Ovary (tissue), 9 donors: ENCODE measurements around the gene PSMD1. TPM values are rescaled to one million over a fixed set of nuclear protein-coding genes. Genes with fewer than 3 reads are reported as not detected.

Experiments
- DNase-seq, 5 donors: peaks; one replicate each; pipeline ENCODE4 v3.0.0-alpha.2; 2019 to 2020
- H3K27ac ChIP-seq, 2 donors: fragments of 200-600 bp; one replicate each; pipeline versions ENCODE4 v1.5.1 to v1.8.0; 2019 to 2022
- H3K27me3 ChIP-seq: fragments of 200-600 bp; one replicate; pipeline ENCODE4 v1.8.0; 2022
- H3K36me3 ChIP-seq: fragments of 200-600 bp; sonication (generic); one replicate; pipeline ENCODE4 v1.5.1; 2019
- H3K4me1 ChIP-seq: one replicate; pipeline ENCODE4 v1.8.1; 2013; ENCODE audit warnings: mild to moderate bottlenecking, moderate library complexity; ENCODE audit not compliant: insufficient read depth
- H3K4me3 ChIP-seq: fragments of 200-600 bp; sonication (generic); one replicate; pipeline ENCODE4 v1.5.1; 2017
- H3K9me3 ChIP-seq, 2 donors: fragments of 200-600 bp in 1 of 2; sonication (generic) in 1 of 2; one replicate each; pipeline versions ENCODE4 v1.5.1 to v1.8.1; 2013 to 2019; ENCODE audit warnings: mild to moderate bottlenecking in 1 of 2, moderate library complexity in 1 of 2
- EP300 ChIP-seq: sonication (generic); formaldehyde crosslinking; IDR thresholded peaks from one replicate; pipeline ENCODE4 v1.6.1; 2017; ENCODE audit warnings: antibody characterized with exemption
- POLR2A ChIP-seq: fragments of 450-650 bp; IDR thresholded peaks from one replicate; pipeline ENCODE4 v1.6.1; 2017; ENCODE audit warnings: antibody characterized with exemption, mild to moderate bottlenecking, moderate library complexity
- WGBS, 3 donors: extraction: QIAGEN DNeasy Blood & Tissue Kit in 1 of 3; methylation state at CpG; one replicate each; pipeline versions ENCODE4 v1.1.5 to v1.1.7; 2013 to 2017; 5-methylcytosine and 5-hydroxymethylcytosine counted together
- intact Hi-C, 4 donors: fragments of 100-400 bp; cut with DNase I; formaldehyde crosslinking; loops; one replicate each; pipeline versions ENCODE4 v1.11.0 to v1.15.1; 2022 to 2023
- polyA plus RNA-seq, 2 donors: library from polyadenylated mRNA; stranded (reverse); fragments of 200-250 nt in 1 of 2; fragments of 350-450 nt in 1 of 2; fragmentation: Illumina TruSeq in 1 of 2; extraction: RNeasy Lipid Tissue Mini Kit (QIAGEN cat#74804) in 1 of 2; gene quantifications; one replicate each; pipeline ENCODE4 v1.2.3, GENCODE V29; 2013 to 2014
- total RNA-seq, 7 donors: library from RNA; depleted of rRNA in 2 of 7; stranded (reverse); fragments of >200 nt in 2 of 7; fragmentation: NEBNext Ultra II Directional in 3 of 7; extraction: Animal tissue kit (Norgen Biotek cat#: 25700) in 3 of 7; gene quantifications; one replicate each; pipeline versions ENCODE4 v1.1.0 to v1.2.4, GENCODE V29; 2016 to 2023
- TF ChIP-seq, protein P1 (sequence below), 3 donors: fragments of 450-650 bp in 2 of 3; fragments of 200-600 bp in 1 of 3; IDR thresholded peaks; one replicate each; pipeline versions ENCODE4 v1.5.1 to v1.8.0; 2016 to 2022; ENCODE audit warnings: antibody characterized with exemption in 3 of 3, mild to moderate bottlenecking in 1 of 3
- donor health status: DM: no; HTN: no; CAD: no; lungs with moderate emphysema.
- donor health status: DM: no; HTN: no; CAD: no.
- donor health status: Bipolar disorder and iron deficiency.
- donor health status: DM: yes; HTN: yes; CAD: no.
- donor health status: DM: no; HTN: no; CAD: no.
- donor health status: DM: yes; HTN: yes; CAD: no.

Gene PSMD1
- total and polyA plus RNA-seq, 9 donors = 19.0 to 73.2 (median 57.8) TPM

DNA sequence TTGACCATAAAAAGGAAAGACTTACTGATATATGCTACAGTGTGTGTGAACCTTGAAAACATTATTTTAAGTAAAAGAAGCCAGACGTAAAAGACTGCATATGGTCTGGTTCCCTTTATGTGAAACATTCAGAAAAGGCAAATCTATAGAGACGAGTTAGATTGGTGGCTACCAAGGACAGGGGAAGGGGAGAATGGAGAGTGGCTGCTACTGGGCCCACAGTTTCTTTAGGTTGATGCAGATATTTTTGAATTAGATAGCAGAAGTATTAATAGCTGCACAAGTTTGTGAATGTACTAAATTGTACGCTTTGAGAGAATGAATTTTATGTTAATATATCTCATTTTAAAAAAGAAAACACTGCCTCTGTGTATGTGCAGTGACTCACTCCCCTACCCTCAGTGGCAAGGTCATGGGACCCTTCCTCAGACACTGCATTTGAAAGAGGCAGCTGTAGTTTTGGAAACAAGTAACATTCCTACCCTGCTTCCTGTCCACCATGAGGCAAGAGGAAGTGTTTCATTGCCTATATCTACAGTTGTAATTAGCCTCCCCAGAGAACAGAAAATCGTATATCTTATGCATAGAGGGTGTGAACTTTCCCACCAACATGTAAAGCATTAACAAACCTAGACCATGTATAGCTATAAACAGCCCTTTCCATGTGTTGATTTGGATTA is 111.9 kb downstream of the PSMD1 start:
- intact Hi-C loops = no loop called here
- H3K4me1 ChIP-seq = no peaks in the 10 kb centered on the region
- DNase-seq = no peak
- H3K27me3 ChIP-seq = no peaks in the 10 kb centered on the region
- WGBS, 3 donors = 79 to 83% (median 82%) methylated on average over 4 of the region's 4 CpGs
- H3K4me3 ChIP-seq = no peak overlapping the region
- H3K36me3 ChIP-seq = no peaks in the 10 kb centered on the region
- no peaks in the 10 kb centered on the region for H3K9me3 ChIP-seq
- TF ChIP-seq EP300 (no peak), POLR2A (no peak)
- TF ChIP-seq, protein P1, sequence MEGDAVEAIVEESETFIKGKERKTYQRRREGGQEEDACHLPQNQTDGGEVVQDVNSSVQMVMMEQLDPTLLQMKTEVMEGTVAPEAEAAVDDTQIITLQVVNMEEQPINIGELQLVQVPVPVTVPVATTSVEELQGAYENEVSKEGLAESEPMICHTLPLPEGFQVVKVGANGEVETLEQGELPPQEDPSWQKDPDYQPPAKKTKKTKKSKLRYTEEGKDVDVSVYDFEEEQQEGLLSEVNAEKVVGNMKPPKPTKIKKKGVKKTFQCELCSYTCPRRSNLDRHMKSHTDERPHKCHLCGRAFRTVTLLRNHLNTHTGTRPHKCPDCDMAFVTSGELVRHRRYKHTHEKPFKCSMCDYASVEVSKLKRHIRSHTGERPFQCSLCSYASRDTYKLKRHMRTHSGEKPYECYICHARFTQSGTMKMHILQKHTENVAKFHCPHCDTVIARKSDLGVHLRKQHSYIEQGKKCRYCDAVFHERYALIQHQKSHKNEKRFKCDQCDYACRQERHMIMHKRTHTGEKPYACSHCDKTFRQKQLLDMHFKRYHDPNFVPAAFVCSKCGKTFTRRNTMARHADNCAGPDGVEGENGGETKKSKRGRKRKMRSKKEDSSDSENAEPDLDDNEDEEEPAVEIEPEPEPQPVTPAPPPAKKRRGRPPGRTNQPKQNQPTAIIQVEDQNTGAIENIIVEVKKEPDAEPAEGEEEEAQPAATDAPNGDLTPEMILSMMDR (IDR thresholded peaks at IDR 0.05) = no peak
- no peak overlapping the region for H3K27ac ChIP-seq

DNA sequence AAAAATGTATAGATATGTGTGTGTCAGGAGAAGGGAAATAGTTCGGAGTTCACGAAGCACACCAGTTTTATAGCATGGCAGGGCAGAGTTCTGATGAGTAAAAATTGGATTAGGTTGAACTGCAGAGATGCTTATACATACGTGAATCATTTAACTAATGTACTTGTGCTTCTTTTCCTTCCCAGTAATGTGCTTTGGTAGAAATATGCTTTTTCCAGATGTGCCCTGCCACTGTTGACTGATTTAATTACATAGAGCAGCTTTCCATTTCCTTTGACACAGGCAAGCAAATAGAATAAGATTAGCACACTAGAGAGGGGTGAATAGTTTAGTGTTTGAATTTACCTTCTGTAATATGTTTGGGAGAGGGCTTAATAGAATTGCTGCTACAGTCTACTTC is 112.8 kb downstream of the PSMD1 start:
- WGBS, 3 donors = 80 to 94% (median 89%) methylated on average over 3 of the region's 3 CpGs
- DNase-seq = no peak

DNA sequence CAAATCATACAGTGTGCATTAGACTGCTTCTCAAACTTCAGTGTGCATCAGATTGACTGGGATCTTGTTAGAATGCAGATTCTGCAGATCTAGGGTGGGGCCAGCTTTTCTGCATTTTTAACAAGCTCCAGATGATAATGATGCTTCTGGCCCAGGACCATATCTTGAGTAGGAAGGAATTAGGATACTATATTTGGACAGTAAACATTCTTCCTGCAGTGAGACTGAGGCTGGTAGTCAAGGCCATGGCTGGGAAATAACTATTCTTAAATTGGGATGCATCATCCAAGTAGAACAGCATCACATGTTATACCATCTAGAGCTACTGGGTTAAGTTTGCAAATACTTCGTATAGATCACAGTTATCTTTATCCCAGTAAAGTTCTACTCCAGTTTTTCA is 113.4 kb downstream of the PSMD1 start:
- H3K27ac ChIP-seq = no peak overlapping the region
- WGBS, 3 donors = 4 to 23% (median 13%) methylated on average over 1 of the region's 1 CpG
- intact Hi-C loops = no loop called here
- no peaks in the 10 kb centered on the region for H3K27me3 ChIP-seq
- H3K9me3 ChIP-seq = no peaks in the 10 kb centered on the region
- H3K4me3 ChIP-seq = no peak overlapping the region
- no peak for DNase-seq
- H3K4me1 ChIP-seq = no peaks in the 10 kb centered on the region
- TF ChIP-seq, protein P1 (IDR thresholded peaks at IDR 0.05) = no peak
- no peak for TF ChIP-seq POLR2A
- no peak for TF ChIP-seq EP300
- H3K36me3 ChIP-seq = no peaks in the 10 kb centered on the region

More for the DNA sequence above, 112.8 kb downstream of the PSMD1 start:
- H3K27ac ChIP-seq = no peak overlapping the region
- no peak overlapping the region for H3K4me3 ChIP-seq
- TF ChIP-seq, protein P1 (IDR thresholded peaks at IDR 0.05) = no peak
- no peak for TF ChIP-seq EP300
- TF ChIP-seq POLR2A = no peak
- H3K4me1 ChIP-seq = no peaks in the 10 kb centered on the region
- no peaks in the 10 kb centered on the region for H3K36me3 ChIP-seq
- intact Hi-C loops = no loop called here
- H3K9me3 ChIP-seq = no peaks in the 10 kb centered on the region
- no peaks in the 10 kb centered on the region for H3K27me3 ChIP-seq

DNA sequence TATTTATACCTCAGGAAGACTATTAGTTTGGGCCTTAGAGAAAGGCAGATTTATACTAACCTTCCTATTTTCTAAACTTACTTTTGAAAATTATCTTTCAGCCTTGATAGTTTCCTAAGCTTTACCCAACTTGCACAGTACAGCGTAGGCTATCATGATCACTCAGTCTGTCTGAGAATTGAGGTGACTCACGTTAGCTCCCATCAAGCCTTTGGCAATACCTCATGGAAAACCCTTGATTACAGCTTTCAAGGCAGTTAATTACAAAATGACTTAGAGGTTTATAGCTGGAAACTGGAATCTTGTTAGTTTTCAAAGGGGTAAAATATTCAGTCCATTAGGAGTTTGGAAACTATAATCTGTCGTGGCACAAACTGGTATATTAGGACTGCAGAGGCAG is 115.4 kb downstream of the PSMD1 start:
- Histone ChIP-seq H3K4me3 (no peak overlapping the region), H3K27ac (no peak overlapping the region), H3K27me3 (no peaks in the 10 kb centered on the region), H3K4me1 (no peaks in the 10 kb centered on the region), H3K9me3 (no peaks in the 10 kb centered on the region), H3K36me3 (no peaks in the 10 kb centered on the region)
- WGBS, 3 donors = 65 to 91% (median 72%) methylated on average over 3 of the region's 3 CpGs
- TF ChIP-seq POLR2A = no peak
- TF ChIP-seq, protein P1 (IDR thresholded peaks at IDR 0.05) = no peak
- TF ChIP-seq EP300 = no peak
- DNase-seq = no peak
- intact Hi-C loops = no loop called here
